ENCODE measurements around the gene MRNIP. TPM values are rescaled to one million over a fixed set of nuclear protein-coding genes. Genes with fewer than 3 reads are reported as not detected.

The MRNIP gene
- total RNA-seq, 1 experiment from 2014 or later = 39.9 TPM

GRCh38 chr5:179854356-179854755, 4.3 kb downstream of the MRNIP start:
- peaks cover 6% of the 10 kb centered on the region; the same call in 1 of the 2 replicates for H4K20me1 ChIP-seq (ENCODE audit: insufficient read depth)
- H3K36me3 ChIP-seq (ENCODE audit: low read depth) = no peaks in the 10 kb centered on the region
- peaks cover 6% of the 10 kb centered on the region; the same call in 1 of the 2 replicates for H3F3A ChIP-seq (ENCODE audit: insufficient read depth, low read depth)
- H3K9me3 ChIP-seq (ENCODE audit: insufficient read depth, low read depth) = no peaks in the 10 kb centered on the region
- no peak overlapping the region for H3K27ac ChIP-seq
- ChIA-PET POLR2A (ENCODE audit: unreplicated experiment) (interaction anchor here (0.6 kb wide), 1 partner anchor 295 kb away, joined by 4 read pairs; no protein-coding TSS in a partner anchor), CTCF (no interaction called here)
- TF ChIP-seq EZH2 (IDR thresholded peaks at IDR 0.05; ENCODE audit: low read depth) (no peak), CTCF (conservative IDR thresholded peaks at IDR 0.05) (no peak)
- intact Hi-C loops (cut with micrococcal nuclease; ENCODE audit: unreplicated experiment) = loop anchor here (10.0 kb wide), 1 partner anchor 120 kb away; the partner anchor contains the start of gene MAML1
- peaks cover 1% of the 10 kb centered on the region; the same call in 1 of the 2 replicates for H3K4me1 ChIP-seq (replicated peaks; ENCODE audit: insufficient read depth)
- no peak overlapping the region for H3K4me2 ChIP-seq
- no peak overlapping the region for H2AFZ ChIP-seq
- no peak for DNase-seq
- no TSS peak for BruUV-seq (replicated peaks)
- no peaks in the 10 kb centered on the region for H3K9me2 ChIP-seq (ENCODE audit: insufficient read depth)
- no peak overlapping the region for H3K4me3 ChIP-seq
- H3K27me3 ChIP-seq (ENCODE audit: insufficient read depth, low read depth) = no peaks in the 10 kb centered on the region
- H3K79me2 ChIP-seq (ENCODE audit: low read depth) = peaks cover 13% of the 10 kb centered on the region; the same call in 1 of the 2 replicates

- H3K36me3 ChIP-seq (ENCODE audit: low read depth) = 0 out of 2 replicates have a peak, but pooled peaks cover 4% of the 10 kb centered on the region
- no peaks in the 10 kb centered on the region for H3K27me3 ChIP-seq (ENCODE audit: insufficient read depth, low read depth)
- BruUV-seq (replicated peaks) = no TSS peak
- no peak overlapping the region for H2AFZ ChIP-seq
- no peaks in the 10 kb centered on the region for H3K9me3 ChIP-seq (ENCODE audit: insufficient read depth, low read depth)
- H3K4me3 ChIP-seq = no peak overlapping the region
- DNase-seq = no peak
- H4K20me1 ChIP-seq (ENCODE audit: insufficient read depth) = peaks cover 6% of the 10 kb centered on the region; the same call in 1 of the 2 replicates
- POLR2A ChIA-PET (ENCODE audit: unreplicated experiment) = no interaction called here
- intact Hi-C loops (cut with micrococcal nuclease; ENCODE audit: unreplicated experiment) = loop anchor here (10.0 kb wide), 1 partner anchor 118 kb away; the partner anchor contains the start of gene MAML1
- H3F3A ChIP-seq (ENCODE audit: insufficient read depth, low read depth) = peaks cover 6% of the 10 kb centered on the region; the same call in 1 of the 2 replicates
- TF ChIP-seq EZH2 (IDR thresholded peaks at IDR 0.05; ENCODE audit: low read depth) = no peak
- TF ChIP-seq CTCF (conservative IDR thresholded peaks at IDR 0.05) = no peak
- no peak overlapping the region for H3K4me2 ChIP-seq
- H3K4me1 ChIP-seq (replicated peaks; ENCODE audit: insufficient read depth) = no peaks in the 10 kb centered on the region; the same call in 1 of the 2 replicates
- H3K79me2 ChIP-seq (ENCODE audit: low read depth) = peaks cover 13% of the 10 kb centered on the region; the same call in 1 of the 2 replicates
- H3K27ac ChIP-seq = no peak overlapping the region
- CTCF ChIA-PET = interaction anchor here (0.6 kb wide), 1 partner anchor 638 kb away, joined by 3 read pairs; no protein-coding TSS in a partner anchor
- no peaks in the 10 kb centered on the region for H3K9me2 ChIP-seq (ENCODE audit: insufficient read depth)
Observed at GRCh38 chr5:179852993-179853547, 5.5 kb downstream of the MRNIP start.

GRCh38 chr5:179841621-179842020, 17.0 kb downstream of the MRNIP start:
- Histone ChIP-seq H3K4me3 (no peak overlapping the region), H3K4me2 (no peak overlapping the region), H2AFZ (no peak overlapping the region), H3K4me1 (replicated peaks; ENCODE audit: insufficient read depth) (no peaks in the 10 kb centered on the region), H3K9me2 (ENCODE audit: insufficient read depth) (no peaks in the 10 kb centered on the region), H3F3A (ENCODE audit: insufficient read depth, low read depth) (peaks cover 41% of the 10 kb centered on the region), H3K27me3 (ENCODE audit: insufficient read depth, low read depth) (no peaks in the 10 kb centered on the region), H3K79me2 (ENCODE audit: low read depth) (no peaks in the 10 kb centered on the region), H3K27ac (no peak overlapping the region), H3K36me3 (ENCODE audit: low read depth) (peaks cover 1% of the 10 kb centered on the region), H4K20me1 (ENCODE audit: insufficient read depth) (peaks cover 33% of the 10 kb centered on the region), H3K9me3 (ENCODE audit: insufficient read depth, low read depth) (no peaks in the 10 kb centered on the region)
- no peak for DNase-seq
- TF ChIP-seq CTCF (conservative IDR thresholded peaks at IDR 0.05) (no peak), EZH2 (IDR thresholded peaks at IDR 0.05; ENCODE audit: low read depth) (no peak)
- POLR2A ChIA-PET (ENCODE audit: unreplicated experiment) = no interaction called here
- CTCF ChIA-PET = no interaction called here
- intact Hi-C loops (cut with micrococcal nuclease; ENCODE audit: unreplicated experiment) = no loop called here
- BruUV-seq (replicated peaks) = no TSS peak
